Measurements from ENCODE around the gene ATAD2B.

ATAD2B gene

DNA sequence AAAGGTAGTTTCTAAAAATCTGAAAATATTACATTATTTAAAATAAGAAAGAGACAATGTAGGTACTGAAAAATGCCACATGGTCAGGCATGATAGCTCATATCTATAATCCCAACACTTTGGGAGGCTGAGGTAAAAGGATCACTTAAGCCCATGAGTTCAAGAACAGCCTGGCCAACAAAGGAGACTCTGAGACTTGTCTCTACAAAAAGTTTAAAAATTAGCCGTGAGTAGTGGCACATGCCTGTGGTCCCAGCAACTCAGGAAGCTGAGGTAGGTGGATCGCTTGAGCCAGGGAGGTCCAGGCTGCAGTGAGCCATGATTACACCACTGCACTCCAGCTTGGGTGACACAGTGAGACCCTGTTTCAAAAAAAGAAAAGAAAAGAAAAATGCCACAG is 21.8 kb downstream of the ATAD2B start:
- no peak for DNase-seq

DNA sequence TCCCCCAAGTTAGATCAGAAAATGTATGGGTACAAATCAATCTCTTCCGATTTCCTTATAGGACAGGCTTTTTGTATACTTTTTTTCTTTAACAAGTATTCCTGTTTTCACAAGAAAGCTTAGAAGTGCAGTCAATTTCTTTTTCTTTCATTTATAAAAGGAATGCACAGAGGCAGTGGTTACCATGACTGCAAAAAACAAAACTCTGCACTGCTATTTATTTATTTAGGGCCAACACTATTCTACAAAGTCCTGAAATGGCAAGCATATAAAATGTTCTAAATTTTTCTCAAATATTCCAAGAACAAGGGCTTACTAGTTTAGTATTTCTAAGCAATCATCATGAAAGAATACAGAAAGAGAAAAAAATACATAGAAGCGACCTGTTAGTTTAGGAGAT is 22.2 kb downstream of the ATAD2B start:
- DNase-seq: no peak

DNA sequence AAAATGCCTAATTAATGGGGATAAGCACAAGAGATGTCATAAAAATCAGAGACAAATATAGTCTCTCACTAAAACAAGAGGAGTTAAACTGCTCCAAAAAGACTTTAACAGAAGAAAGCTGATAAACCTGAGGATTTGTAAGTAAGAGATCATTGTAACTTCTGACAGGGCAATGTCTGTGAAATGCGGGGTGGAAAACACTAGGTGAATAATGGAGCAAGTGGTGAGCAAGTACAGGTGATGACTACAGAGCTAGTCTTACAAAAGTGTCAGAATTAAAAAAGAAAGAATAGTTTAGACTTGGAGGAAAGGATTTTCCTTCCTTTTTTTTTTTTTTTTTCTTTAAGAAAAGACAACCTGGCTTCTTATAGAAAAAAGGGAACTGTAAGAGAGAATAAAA is 22.7 kb downstream of the ATAD2B start:
- no peak for DNase-seq

DNA sequence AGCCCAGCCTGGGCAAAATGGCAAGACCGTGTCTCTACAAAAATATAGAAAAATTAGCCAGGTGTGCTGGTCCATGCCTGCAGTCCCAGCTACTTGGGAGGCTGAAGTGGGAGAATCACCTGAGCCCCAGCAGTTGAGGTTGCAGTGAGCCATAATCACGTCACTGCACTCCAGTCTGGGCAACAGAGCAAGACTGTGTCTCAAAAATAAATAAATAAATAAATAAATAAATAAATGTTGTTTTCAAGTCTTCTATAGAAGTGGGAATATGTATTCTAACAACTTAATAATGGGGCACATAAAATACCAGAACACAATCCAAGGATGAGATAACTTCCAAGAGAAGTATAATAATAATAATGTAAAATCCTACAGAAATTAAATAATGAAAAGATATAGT is 23.9 kb downstream of the ATAD2B start:
- DNase-seq: no peak

DNA sequence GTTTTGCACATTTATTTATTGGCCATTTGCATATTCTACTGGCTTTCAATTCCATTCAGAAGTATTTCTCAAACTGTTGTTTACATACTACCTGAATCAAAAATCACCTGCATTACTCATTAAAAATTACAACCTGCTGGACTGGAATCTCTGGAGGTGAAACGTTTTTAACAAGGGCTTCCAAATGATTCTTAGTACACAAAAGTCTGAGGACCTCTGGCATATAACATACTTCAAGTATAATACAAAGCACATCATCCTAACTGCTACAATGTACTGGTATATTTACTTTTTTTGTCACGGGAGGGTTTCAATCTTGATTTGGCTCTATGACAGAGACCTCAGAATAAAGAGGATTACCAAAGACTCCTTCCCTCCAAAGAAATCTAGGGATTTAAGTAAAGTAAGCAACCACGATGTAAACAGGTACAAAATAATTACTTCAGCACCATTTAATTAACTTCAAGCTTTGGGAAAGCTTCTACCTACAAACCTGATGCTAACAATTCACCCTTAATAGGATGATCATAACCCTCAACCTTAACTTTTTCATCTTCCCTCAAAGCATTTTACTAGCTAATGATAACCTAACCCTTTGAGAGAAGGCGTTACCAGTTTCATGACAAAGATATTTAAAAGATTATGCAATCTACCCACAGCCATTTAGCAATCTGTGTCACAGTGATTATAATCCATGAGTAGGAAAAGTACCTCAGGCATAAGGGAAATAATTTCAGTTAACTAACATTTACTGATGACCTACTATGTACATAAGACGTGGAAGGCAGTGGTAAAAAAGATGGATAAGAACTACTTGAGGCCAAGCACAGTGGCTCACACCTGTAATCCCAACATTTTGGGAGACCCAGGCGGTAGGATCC is 24.7 kb downstream of the ATAD2B start:
- DNase-seq: no peak

DNA sequence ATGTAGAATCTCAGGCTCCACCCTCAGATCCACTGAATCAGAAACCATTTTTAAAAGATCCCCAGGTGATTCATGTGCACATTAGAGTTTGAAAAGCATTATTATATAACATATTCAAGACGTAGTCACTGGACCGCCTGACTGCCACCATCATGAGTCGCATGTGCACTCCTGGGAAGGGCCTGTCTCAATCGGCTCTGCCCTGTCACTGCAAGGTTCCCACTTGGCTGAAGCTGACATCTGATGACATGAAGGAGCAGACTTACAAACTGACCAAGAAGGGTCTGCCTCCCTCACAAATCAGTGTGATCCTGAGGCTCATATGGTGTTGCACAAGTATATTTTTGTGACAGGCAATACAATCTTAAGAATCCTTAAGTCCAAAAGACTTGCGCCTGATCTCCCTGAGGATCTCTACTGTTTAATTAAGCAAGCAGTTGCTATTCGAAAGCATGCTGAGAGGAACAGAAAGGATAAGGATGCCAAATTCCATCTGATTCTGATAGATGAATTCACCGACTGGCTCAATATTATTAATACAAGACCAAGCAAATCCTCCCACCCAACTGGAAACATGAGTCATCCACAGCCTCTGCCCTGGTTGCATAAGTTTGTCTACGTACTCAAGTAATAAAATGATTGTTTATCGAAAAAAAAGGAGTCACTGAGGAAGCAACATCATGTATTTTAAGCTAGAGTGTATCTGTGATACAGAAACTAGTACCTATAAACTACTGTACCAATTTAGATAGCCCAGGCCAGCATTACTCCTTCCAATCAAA is 26.2 kb downstream of the ATAD2B start:
- no peak for DNase-seq

DNA sequence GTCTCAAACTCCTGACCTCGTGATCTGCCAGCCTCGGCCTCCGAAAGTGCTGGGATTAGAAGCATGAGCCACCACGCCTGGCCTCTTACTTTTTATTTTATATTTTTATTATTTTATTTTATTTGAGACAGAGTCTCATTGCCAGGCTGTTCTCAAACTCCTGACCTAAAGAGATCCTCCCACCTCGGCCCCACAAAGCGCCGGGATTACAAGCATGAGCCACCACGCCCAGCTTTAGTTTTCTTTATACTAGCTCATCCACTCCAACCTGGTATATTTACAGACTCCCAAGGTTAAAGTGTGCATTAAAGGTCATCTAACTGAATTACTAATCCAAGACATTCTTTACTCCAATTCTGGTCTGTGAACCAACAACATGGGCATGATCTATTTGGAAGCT is 26.8 kb downstream of the ATAD2B start:
- DNase-seq: no peak

DNA sequence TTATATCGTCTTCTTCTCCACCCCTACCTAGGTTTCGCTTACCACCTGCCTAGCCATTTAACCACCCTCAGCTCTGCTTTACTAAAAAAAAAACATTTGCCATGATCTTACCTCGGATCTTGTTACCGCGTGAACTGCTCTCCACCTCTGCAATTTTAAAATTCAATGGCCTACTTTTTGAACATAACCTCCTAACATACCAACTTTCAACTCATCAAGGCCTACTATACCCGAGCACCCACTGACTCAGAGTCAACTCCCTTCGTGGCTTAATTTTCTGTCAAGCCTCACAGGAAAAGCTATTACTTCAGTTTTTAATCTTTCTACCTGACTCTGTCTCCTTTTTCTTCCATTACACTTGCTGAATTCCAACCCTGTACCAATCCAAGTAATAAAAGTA is 55.7 kb downstream of the ATAD2B start:
- DNase-seq: no peak

DNA sequence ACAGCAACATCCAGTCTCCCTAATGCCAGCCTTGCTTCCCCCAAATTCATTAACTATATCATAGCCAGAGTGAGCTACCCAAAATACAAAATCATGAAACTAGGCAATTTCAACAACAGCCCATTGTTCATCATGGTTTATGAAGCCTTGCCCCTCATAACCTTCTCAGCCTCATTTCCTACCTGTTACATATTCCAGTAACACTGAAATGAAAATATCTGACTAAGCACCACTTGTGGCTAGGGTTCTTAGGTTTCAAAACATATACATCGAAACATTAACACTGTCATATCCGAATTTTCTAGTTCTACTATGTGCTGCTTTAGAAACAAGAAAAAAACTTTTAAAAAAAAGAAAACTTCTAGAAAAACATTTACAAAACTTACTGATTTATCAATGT is 59.5 kb downstream of the ATAD2B start:
- no peak for DNase-seq

DNA sequence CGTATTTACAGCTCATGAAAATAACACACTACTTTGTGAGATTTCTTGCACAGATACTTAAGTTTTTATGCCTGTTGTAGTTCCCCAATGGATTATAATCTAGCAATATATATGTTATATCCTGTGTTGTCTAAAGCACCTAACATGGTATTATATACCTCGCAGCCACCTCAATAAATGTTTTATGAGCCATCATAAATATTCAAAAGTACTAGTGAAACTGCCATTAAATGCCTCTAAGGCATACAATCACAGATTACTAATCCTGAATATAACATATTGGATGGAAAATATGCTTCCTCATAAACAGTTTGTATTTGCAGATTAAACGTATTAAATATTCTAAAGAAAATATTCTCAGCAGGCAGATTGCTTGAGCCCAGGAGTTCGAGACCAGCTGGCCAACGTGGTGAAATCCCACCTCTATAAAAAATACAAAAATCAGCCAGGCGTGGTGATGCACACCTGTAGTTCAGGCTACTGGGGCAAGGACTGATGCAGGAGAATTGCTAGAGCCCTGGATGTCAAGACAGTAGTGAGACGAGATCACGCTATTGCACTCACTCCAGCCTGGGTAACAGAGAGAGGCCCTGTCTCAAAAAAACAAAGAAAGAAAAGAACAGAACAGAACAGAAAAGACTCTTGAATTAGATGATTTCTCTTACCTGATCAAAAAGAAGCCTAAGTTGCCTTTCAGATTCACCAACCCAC is 64.1 kb downstream of the ATAD2B start:
- no peak for DNase-seq

DNA sequence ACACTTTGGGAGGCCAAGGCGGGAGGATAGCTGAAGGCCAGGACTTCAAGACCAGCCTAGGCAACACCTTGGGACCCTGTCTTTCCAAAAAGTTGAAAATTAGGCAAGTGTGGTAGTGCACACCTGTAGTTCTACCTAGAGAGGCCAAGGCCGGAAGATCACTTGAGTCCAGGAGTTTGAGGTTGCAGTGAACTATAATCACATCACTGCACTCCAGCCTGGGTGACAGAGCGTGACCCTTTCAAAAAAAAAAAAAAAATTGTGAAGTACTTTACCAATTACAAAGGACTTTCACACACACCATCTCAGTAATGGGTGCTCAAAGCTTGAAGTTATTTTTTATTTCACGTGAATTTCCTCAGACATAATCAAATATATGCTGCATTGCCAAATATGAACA is 65.0 kb downstream of the ATAD2B start:
- no peak for DNase-seq

DNA sequence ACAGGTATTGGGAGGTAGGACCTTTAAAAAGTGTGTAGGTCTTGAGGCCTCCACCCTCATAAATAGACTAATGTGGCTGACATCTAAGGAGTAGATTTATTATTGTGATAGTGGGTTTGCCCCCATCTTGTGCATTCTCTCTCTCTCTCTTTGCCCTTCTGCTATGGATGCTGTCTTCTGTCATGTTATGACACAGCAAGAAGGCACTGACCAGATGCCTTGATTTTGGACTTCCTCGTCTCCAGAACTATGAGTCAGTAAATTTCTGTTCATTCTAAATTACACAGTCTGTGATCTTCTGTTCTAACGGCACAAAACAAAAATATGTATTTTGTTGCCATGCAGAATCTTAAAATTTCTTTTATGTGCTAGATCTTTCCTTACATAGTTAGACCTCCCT is 66.9 kb downstream of the ATAD2B start:
- no peak for DNase-seq

DNA sequence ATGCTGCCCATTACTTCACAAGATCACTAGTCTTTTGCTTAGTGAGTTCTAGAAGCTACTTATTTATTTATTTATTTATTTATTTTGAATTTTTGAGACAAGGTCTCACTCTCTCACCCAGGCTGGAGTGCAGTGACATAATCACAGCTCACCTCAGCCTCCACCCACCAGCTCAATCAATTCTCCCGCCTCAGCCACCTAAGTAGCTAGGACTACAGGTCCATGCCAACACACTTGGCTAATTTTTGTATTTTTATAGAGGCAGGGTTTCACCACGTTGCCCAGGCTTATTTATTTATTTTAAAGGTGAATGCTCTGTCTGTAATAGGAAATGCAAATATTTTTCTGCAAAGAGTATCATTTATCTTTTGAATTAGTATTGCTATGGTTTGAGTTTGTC is 67.7 kb downstream of the ATAD2B start:
- DNase-seq: no peak

DNA sequence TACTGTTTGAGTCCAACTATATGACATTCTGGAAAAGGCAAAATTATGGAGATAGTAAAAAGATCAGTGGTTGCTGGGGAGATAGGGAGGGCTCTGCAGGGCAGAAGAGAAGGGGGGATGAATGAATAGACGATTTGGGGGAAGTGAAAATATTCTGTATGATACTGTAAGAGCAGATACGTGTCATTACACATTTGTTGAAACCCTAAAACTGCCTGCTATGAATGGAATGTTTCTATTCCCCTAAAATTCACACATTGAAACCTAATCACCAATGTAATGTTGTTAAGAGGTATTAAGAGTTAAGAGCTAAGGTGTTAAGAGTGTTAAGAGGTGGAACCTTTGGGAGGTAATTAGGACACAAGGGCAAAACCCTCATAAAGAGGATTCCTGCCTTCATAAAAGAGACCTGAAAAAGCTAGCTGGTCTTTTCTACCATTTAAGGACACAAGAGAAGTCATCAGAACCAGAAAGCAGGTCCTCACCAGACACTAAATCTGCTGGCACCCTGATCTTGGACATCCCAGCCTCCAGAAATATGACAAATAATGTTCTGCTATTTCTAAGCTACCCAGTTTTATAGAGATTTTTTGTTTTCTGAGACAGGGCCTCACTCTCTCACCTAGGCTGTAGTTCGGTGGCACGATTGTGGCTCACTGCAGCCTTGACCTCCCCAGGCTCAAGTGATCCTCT is 76.2 kb downstream of the ATAD2B start:
- DNase-seq: no peak

DNA sequence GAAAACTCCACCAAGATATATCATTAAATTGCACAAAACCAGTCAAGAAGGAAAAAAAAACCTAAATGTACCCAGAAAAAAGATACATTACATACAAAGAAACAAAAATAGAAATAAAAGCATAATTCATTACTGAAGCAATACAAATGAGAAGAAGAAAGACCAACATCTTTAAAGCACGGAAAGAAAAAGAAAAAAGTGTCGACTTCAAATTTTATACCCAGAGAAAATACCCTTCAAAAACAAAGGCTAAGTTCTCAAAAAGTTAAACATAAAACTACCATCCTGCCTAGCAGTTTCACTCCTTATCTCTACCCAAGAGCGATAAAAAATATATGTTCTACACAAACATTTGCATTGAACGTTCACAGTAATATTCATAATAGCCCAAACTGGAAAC is 82.0 kb downstream of the ATAD2B start:
- no peak for DNase-seq

DNA sequence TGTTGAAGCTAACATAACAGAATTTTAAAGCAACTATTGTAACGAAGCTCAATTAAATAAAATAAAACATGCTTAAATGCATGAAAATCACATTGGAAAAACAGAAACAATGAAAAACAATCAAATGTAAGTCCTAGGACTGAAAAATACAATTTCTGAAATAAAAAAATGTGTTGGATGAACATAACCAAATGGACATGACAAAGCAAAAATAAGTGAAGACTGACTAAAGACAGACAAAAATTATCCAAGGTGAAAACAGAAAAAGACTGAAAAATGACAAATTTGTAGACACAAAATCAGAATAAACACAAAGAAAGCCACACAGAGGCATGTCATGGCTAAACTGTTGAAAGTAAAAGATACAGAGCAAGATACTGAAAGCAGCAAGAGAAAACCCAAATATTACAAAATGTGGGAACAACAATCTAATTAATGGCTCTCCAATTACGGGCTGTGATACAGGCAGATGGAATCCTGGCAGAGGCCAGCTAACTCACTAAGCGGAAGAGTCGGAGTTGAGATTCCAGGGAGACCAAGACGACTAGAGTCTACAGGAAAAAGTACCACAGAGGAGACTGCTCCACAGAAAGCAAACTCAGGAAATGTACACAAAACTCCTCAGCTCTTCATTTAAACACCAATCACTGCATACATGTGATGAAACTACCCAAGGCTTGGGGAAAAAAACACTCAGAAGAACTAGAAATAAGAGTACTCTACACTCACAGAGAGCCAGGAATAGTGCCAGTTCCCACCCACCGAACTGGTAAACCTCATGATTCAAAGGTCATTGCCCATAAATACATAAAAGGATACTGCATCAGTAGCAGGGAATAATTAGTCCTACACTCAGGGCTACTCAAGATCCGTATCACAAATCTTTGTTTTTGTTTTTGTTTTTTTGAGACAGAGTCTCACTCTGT is 83.6 kb downstream of the ATAD2B start:
- DNase-seq: no peak

DNA sequence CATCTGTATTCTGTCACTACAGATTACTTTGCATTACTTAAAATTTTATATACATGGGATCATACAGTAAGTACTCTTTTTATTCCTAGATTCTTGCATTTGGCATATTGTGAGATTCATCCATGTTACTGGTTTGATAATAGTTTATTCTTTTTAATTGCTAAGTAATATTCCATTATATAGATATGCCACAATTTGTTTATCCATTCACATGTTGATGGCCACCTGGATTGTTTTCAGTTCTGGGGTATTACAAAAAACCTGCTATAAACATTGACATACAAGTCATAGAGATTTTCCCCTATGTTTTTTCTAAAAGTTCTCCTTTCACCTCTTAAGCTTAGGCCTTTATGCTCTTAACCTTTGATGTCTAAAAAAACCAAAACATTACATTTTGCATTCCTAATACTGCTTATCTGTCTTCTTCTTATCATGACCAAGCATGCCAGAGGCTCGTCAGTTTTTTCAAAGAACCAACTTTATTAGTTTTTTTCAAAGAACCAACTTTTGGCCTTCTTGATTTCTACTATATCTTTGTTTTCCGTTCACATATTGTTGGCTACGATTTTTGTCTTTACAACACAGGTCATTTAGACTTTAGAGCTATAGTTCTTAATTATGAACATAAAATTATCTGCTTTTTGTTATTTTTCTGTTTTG is 86.9 kb downstream of the ATAD2B start:
- no peak for DNase-seq

DNA sequence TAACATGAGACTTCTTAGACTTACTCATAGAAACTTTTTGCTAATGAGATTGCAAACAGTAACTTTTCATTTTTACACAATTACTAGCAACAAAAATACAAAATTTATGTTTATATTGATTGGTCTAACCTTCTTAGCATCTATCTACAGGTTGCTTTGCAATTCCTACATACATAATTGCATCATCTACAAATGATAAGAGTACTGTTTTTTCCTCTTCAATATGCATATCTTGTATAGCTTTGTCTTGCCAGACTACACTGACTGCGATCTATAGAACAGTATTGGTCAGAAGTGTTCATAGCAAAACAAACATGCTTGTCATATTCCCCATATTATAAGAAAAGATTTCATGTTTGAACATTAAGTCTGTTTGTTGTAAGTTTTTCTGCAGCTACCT is 87.9 kb downstream of the ATAD2B start:
- DNase-seq: no peak

DNA sequence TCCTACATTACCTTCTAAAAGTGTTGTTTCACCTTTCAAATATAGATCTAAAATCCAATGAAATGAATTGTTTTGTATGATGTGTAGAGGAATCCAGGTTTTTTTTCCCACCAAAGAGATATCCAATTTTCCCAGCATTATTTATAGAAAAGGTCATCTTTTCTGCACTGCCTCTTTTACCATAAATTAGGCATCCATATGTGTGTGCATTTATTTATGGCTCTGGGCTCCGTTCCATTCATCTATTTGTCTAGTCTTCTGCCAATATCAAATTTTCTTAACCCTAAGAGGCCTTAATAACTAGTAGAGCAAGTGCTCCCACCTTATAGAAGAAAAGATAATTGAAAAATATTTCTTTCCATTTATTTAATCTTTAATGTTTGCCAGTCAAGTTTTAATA is 88.3 kb downstream of the ATAD2B start:
- no peak for DNase-seq

DNA sequence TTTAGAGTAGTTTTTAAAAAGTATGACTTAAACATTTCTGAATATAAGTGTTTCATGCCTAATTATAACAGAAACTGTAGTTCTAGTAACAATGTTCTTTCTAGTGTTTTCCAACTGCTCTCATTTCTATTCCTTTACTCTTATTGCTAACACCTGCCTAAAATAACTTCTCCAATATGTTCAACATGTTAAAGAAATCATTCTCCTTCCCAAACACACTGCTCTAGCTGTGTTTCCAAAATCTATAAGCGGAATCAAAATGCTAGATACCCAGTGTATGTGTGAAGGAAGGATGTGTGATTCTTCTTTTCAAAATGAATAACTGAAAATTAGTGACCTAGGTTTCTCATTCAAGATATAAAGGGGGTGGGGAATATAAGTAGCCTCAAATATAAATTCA is 89.1 kb downstream of the ATAD2B start:
- no peak for DNase-seq

DNA sequence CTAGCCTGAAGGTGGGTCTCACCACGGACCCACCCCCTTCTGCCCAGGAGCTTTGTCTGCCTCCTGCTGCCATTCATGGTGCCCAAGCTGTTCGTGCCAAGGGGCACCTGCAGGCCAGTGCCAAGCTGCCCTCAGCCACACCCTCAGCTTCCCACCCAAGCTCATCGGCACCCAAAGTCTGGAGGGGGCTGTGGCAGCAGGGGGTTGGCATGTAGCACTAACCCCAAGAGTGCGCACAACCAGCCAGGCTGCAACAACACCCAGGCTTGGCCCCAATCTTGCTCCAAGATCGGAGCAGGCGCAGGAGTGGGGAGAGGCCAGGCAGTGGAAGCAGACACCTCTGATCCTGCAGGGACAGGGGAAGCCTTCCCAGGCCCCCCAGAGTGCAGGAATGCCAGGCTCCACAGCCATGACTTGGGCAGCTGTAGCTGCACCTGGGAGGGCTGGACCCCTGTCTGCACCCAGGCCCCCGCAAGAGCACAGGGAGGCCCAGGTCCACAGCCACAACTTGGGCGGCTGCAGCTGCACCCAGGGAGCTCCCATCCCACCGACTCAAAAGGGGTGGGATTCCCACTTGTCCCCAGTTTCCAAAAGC is 89.9 kb downstream of the ATAD2B start:
- DNase-seq: no peak
